ENCODE data around the gene SFMBT1. TPM values are rescaled to one million over a fixed set of nuclear protein-coding genes. Genes with fewer than 3 reads are reported as not detected.

The SFMBT1 gene
- total and polyA plus RNA-seq, 2 donors from 2014 or later: 3.4 to 16.0 TPM

DNA sequence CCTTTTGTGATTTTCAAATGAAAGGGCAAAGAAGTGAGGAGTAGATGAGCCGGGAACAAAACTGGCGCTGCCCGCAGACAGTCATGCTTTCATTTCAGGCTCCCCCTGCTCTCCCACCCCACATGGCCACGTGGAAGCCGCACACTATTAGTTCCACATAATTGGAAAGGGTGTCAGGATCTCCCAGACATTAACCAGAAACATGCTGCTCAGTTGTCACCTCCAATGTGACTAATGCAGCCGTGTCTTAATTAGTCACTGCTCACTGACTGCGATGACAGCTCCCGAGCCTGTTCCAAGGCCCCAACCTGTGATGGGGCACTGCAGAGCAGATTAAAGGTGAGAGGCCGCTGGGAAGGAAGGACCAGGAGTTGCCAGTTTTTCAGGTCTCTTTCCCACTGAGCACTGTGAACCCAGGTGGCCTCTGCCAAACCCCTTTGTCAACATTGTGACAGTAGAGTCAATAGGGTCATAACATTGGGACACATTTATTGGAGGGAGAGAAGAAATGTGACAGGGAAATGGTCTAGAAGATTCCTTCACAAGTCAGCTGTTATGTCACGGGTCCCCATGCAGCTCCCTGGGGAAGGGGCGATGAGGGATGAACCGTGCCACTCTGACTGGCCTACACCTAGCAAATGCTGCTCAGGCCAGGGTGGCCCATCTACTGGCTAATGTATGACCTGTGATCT, 38.6 kb upstream of the SFMBT1 start:
- TF ChIP-seq CTCF (IDR thresholded peaks at IDR 0.05; ENCODE audit: borderline replicate concordance, extremely low read depth, insufficient read depth): no peak
- DNase-seq: peak in 3 of 5 donors; percentile 17 to 36 (median 36)
- Histone ChIP-seq H3K36me3 (ENCODE audit: control insufficient read depth in 2 of 3, insufficient read depth in 3 of 3, low read length in 3 of 3) (peaks cover 0 to 3% (median 0%) of the 10 kb centered on the region in 3 donors), H3K27me3 (ENCODE audit: control insufficient read depth, insufficient read depth, low read length) (no peaks in the 10 kb centered on the region), H3K9me3 (ENCODE audit: control insufficient read depth in 2 of 3, insufficient read depth in 1 of 3, low read length in 3 of 3) (no peaks in the 10 kb centered on the region), H3K27ac (ENCODE audit: low read depth in 2 of 2, low read length in 2 of 2) (no peak overlapping the region), H3K4me1 (ENCODE audit: control insufficient read depth in 2 of 3, insufficient read depth in 2 of 3, low read depth in 1 of 3, low read length in 3 of 3) (no peaks in the 10 kb centered on the region), H3K9ac (ENCODE audit: low read length in 3 of 3) (no peak overlapping the region), H3K4me3 (ENCODE audit: low read length in 3 of 3) (no peak overlapping the region)
- intact Hi-C loops (cut with DNase I): no loop called here
- FAIRE-seq: no peak

DNA sequence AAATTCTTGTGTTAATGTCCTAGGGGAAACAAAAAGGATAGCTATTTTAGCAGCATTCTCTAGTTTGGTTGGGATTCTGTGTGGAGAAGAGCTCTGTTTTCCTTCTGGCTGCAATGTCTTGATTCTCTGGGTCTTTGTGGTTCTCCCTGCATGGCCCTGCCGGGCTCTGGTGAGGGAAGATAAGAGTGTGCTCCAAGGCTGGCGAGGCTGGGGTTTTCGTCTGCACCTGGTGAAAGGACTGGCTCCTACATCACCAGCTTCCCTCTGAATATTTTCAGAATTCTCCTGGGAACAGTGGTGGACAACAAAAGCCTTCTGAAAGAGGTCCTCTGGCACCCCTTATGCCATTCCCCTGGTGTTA, 38.1 kb upstream of the SFMBT1 start:
- Histone ChIP-seq H3K9ac (ENCODE audit: low read length in 3 of 3) (no peak overlapping the region), H3K27me3 (ENCODE audit: control insufficient read depth, insufficient read depth, low read length) (no peaks in the 10 kb centered on the region)
- DNase-seq: peak in 1 of 5 donors; percentile 6

DNA sequence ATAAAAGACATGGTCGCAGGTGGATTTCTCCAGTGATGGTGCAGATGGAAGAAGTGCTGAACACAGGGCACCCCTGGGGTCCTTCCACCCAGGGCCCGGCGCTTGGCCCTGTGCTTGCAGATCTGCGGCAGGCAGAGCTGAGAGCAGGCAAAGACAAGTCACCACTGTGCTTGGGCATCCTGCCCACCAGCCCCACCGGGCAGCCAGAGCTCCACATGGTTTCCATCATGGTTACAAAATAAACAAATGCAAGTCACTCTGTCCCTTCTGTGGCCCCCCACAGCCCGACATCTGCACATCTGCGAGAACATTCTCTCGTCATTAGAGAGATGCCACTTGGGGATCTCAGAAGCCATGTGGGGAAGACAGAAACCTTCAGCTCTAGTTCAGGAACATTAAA, 37.6 kb upstream of the SFMBT1 start:
- DNase-seq (peak in 3 of 5 donors; percentile 17 to 35 (median 21)), FAIRE-seq (no peak)
- Histone ChIP-seq H3K27ac (ENCODE audit: low read depth in 2 of 2, low read length in 2 of 2) (no peak overlapping the region), H3K4me3 (ENCODE audit: low read length in 3 of 3) (no peak overlapping the region), H3K9me3 (ENCODE audit: control insufficient read depth in 2 of 3, insufficient read depth in 1 of 3, low read length in 3 of 3) (no peaks in the 10 kb centered on the region), H3K27me3 (ENCODE audit: control insufficient read depth, insufficient read depth, low read length) (no peaks in the 10 kb centered on the region), H3K4me1 (ENCODE audit: control insufficient read depth in 2 of 3, insufficient read depth in 2 of 3, low read depth in 1 of 3, low read length in 3 of 3) (no peaks in the 10 kb centered on the region), H3K36me3 (ENCODE audit: control insufficient read depth in 2 of 3, insufficient read depth in 3 of 3, low read length in 3 of 3) (peaks cover 0 to 3% (median 0%) of the 10 kb centered on the region in 3 donors), H3K9ac (ENCODE audit: low read length in 3 of 3) (no peak overlapping the region)
- no peak for TF ChIP-seq CTCF (IDR thresholded peaks at IDR 0.05; ENCODE audit: borderline replicate concordance, extremely low read depth, insufficient read depth)
- intact Hi-C loops (cut with DNase I): no loop called here

More for the DNA sequence above, 38.1 kb upstream of the SFMBT1 start:
- FAIRE-seq: no peak
- H3K36me3 ChIP-seq (ENCODE audit: control insufficient read depth in 2 of 3, insufficient read depth in 3 of 3, low read length in 3 of 3): peaks cover 0 to 3% (median 0%) of the 10 kb centered on the region in 3 donors
- H3K4me3 ChIP-seq (ENCODE audit: low read length in 3 of 3): no peak overlapping the region
- no peak for TF ChIP-seq CTCF (IDR thresholded peaks at IDR 0.05; ENCODE audit: borderline replicate concordance, extremely low read depth, insufficient read depth)
- intact Hi-C loops (cut with DNase I): no loop called here
- no peaks in the 10 kb centered on the region for H3K4me1 ChIP-seq (ENCODE audit: control insufficient read depth in 2 of 3, insufficient read depth in 2 of 3, low read depth in 1 of 3, low read length in 3 of 3)
- no peaks in the 10 kb centered on the region for H3K9me3 ChIP-seq (ENCODE audit: control insufficient read depth in 2 of 3, insufficient read depth in 1 of 3, low read length in 3 of 3)
- no peak overlapping the region for H3K27ac ChIP-seq (ENCODE audit: low read depth in 2 of 2, low read length in 2 of 2)
